IMR-90 (cell line): Measurements from ENCODE around the gene NADK2. TPM values are rescaled to one million over a fixed set of nuclear protein-coding genes. Genes with fewer than 3 reads are reported as not detected.

Experiments
- ATAC-seq: fragments of 200-7000 bp; cut with Tn5 transposase; 2 replicates; pipeline ENCODE4 v1.9.1; 2020; ENCODE audit warnings: low read depth, mild to moderate bottlenecking, moderate library complexity
- BruUV-seq: library from RNA; stranded (reverse); fragments of 400-500 nt; replicated peaks from 2 replicates; lab custom pipeline; 2021; lab: Mats Ljungman, UMichigan
- CTCF ChIA-PET: fragments of 300-600 bp; formaldehyde crosslinking; extraction: SDS; loops from one replicate; lab custom pipeline; 2021; ENCODE audit warnings: antibody characterized with exemption; lab: Yijun Ruan, JAX
- POLR2A ChIA-PET: fragments of 300-600 bp; sonication (Branson Sonifier 250); formaldehyde crosslinking; loops from one replicate; lab custom pipeline; 2022; ENCODE audit warnings: antibody characterized with exemption; ENCODE audit not compliant: unreplicated experiment; lab: Charles Lee
- DNase-seq: peaks from one replicate; pipeline ENCODE4 v3.0.0; 2013
- H2AFZ ChIP-seq: replicated peaks from 2 replicates; pipeline ENCODE3; 2013; ENCODE audit warnings: low read length, mild to moderate bottlenecking; ENCODE audit not compliant: poor library complexity
- H2AK5ac ChIP-seq: 2 replicates; pipeline ENCODE4 v1.6.1; 2013; ENCODE audit warnings: low read depth, low read length, inconsistent platforms
- H2AK9ac ChIP-seq: replicated peaks from 2 replicates; pipeline ENCODE3; 2013; ENCODE audit warnings: mild to moderate bottlenecking, low read depth, low read length, moderate library complexity; ENCODE audit not compliant: poor library complexity
- H2BK120ac ChIP-seq: 2 replicates; pipeline ENCODE4 v1.6.1; 2013; ENCODE audit warnings: low read depth, low read length, inconsistent platforms
- H2BK15ac ChIP-seq: 3 replicates; pipeline ENCODE4 v1.6.1; 2013; ENCODE audit warnings: low read depth, low read length, inconsistent platforms
- H2BK20ac ChIP-seq: 2 replicates; pipeline ENCODE4 v1.6.1; 2013; ENCODE audit warnings: low read depth, mild to moderate bottlenecking, inconsistent platforms, low read length, moderate library complexity
- H2BK5ac ChIP-seq: 2 replicates; pipeline ENCODE4 v1.6.1; 2013; ENCODE audit warnings: mild to moderate bottlenecking, low read depth, low read length, inconsistent platforms; ENCODE audit not compliant: poor library complexity, severe bottlenecking
- H3K14ac ChIP-seq: replicated peaks from 2 replicates; pipeline ENCODE4 v1.6.1; 2013; ENCODE audit warnings: low read depth, low read length, inconsistent platforms
- H3K18ac ChIP-seq: 2 replicates; pipeline ENCODE4 v1.6.1; 2013; ENCODE audit warnings: low read depth, low read length, control low read depth
- H3K23ac ChIP-seq: 2 replicates; pipeline ENCODE4 v1.6.1; 2013; ENCODE audit warnings: low read depth, low read length, inconsistent platforms
- H3K27ac ChIP-seq: 2 replicates; pipeline ENCODE4 v1.5.1; 2013; ENCODE audit warnings: mild to moderate bottlenecking, control low read depth, low read length; ENCODE audit not compliant: insufficient read depth
- H3K27me3 ChIP-seq: 2 replicates; pipeline ENCODE4 v1.6.1; 2013; ENCODE audit warnings: low read length; ENCODE audit not compliant: control insufficient read depth, insufficient read depth
- H3K36me3 ChIP-seq: 2 replicates; pipeline ENCODE4 v1.6.1; 2013; ENCODE audit warnings: low read length, mixed read lengths; ENCODE audit not compliant: control insufficient read depth, insufficient read depth
- H3K4ac ChIP-seq: 2 replicates; pipeline ENCODE4 v1.6.1; 2013; ENCODE audit warnings: low read depth, low read length, inconsistent platforms
- H3K4me1 ChIP-seq: 2 replicates; pipeline ENCODE4 v1.6.1; 2013; ENCODE audit warnings: low read length, mixed read lengths; ENCODE audit not compliant: control insufficient read depth, insufficient read depth
- H3K4me2 ChIP-seq: 2 replicates; pipeline ENCODE4 v1.6.1; 2013; ENCODE audit warnings: low read depth, mild to moderate bottlenecking, control low read depth, low read length, moderate library complexity
- H3K4me3 ChIP-seq: 2 replicates; pipeline ENCODE4 v1.5.1; 2013; ENCODE audit warnings: low read depth, mild to moderate bottlenecking, control low read depth, low read length, moderate library complexity; ENCODE audit not compliant: insufficient read depth
- H3K56ac ChIP-seq: 2 replicates; pipeline ENCODE4 v1.6.1; 2013; ENCODE audit warnings: low read length, inconsistent platforms; ENCODE audit not compliant: insufficient read depth; ENCODE audit errors: extremely low read depth
- H3K79me1 ChIP-seq, 2 experiments: 2 replicates each; pipeline ENCODE4 v1.6.1; 2013; ENCODE audit warnings: low read length in 2 of 2, inconsistent platforms in 1 of 2, low read depth in 1 of 2
- H3K9ac ChIP-seq: 2 replicates; pipeline ENCODE4 v1.6.1; 2013; ENCODE audit warnings: low read depth, low read length, control low read depth
- H3K9me1 ChIP-seq: 2 replicates; pipeline ENCODE4 v1.6.1; 2013; ENCODE audit warnings: low read length, inconsistent platforms; ENCODE audit not compliant: insufficient read depth
- H3K9me3 ChIP-seq: 2 replicates; pipeline ENCODE4 v1.6.1; 2013; ENCODE audit warnings: low read length; ENCODE audit not compliant: control insufficient read depth, insufficient read depth
- H4K20me1 ChIP-seq: 2 replicates; pipeline ENCODE4 v1.6.1; 2013; ENCODE audit warnings: low read length, inconsistent platforms; ENCODE audit not compliant: insufficient read depth
- H4K5ac ChIP-seq: 2 replicates; pipeline ENCODE4 v1.6.1; 2013; ENCODE audit warnings: mild to moderate bottlenecking, low read depth, low read length, control low read depth
- H4K8ac ChIP-seq, 2 experiments: 2 replicates each; pipeline ENCODE4 v1.6.1; 2013; ENCODE audit warnings: low read depth in 2 of 2, low read length in 2 of 2, control low read depth in 1 of 2, inconsistent platforms in 1 of 2
- H4K91ac ChIP-seq: 2 replicates; pipeline ENCODE4 v1.6.1; 2013; ENCODE audit warnings: low read depth, low read length, inconsistent platforms; ENCODE audit not compliant: insufficient read depth
- MXI1 ChIP-seq: IDR thresholded peaks from 2 replicates; pipeline ENCODE4 v1.6.1; 2012; ENCODE audit warnings: low read depth, mild to moderate bottlenecking, low read length, moderate library complexity, borderline replicate concordance
- NFE2L2 ChIP-seq: fragments of 150-350 bp; IDR thresholded peaks from 2 replicates; pipeline ENCODE4 v1.6.1; 2016; ENCODE audit warnings: low read depth, mild to moderate bottlenecking, low read length
- RAD21 ChIP-seq: IDR thresholded peaks from 2 replicates; pipeline ENCODE4 v1.6.1; 2012; ENCODE audit warnings: low read length, improper control_type of control experiment
- SMC3 ChIP-seq: fragments of 150-350 bp; IDR thresholded peaks from 2 replicates; pipeline ENCODE4 v1.6.1; 2016; ENCODE audit warnings: low read depth, mild to moderate bottlenecking, antibody characterized with exemption, low read length, moderate library complexity
- WGBS, 2 experiments: methylation state at CpG; one replicate each; pipeline versions ENCODE4 v1.1.5 to v1.1.7; 2013; ENCODE audit warnings: missing lambda C conversion rate in 2 of 2; ENCODE audit not compliant: insufficient read length in 1 of 2; ENCODE audit errors: extremely low coverage in 2 of 2; 5-methylcytosine and 5-hydroxymethylcytosine counted together
- dilution Hi-C: fragments of 300-500 bp; cut with HindIII; formaldehyde crosslinking; loops from one replicate; pipeline ENCODE4 v1.14.3; 2018; ENCODE audit warnings: low sequenced_read_pairs; ENCODE audit not compliant: unreplicated experiment
- in situ Hi-C: fragments of 300-500 bp; cut with MboI; formaldehyde crosslinking; loops from 3 replicates; pipeline ENCODE4 v1.14.3; 2019; ENCODE audit warnings: low sequenced_read_pairs, inconsistent platforms, mixed read lengths
- intact Hi-C: fragments of 100-400 bp; cut with micrococcal nuclease; formaldehyde crosslinking; loops from 2 replicates; pipeline ENCODE4 v1.10.0; 2022
- polyA plus RNA-seq, 3 experiments: library from polyadenylated mRNA; depleted of rRNA; stranded (reverse); fragments of >200 nt; gene quantifications; 2 replicates each; pipeline ENCODE4 v1.2.3, GENCODE V29; 2012; ENCODE audit warnings: low replicate concordance in 1 of 3
- total RNA-seq: library from RNA; depleted of rRNA; stranded (reverse); fragments of >200 nt; gene quantifications from 2 replicates; pipeline ENCODE4 v1.2.3, GENCODE V29; 2012
- TF ChIP-seq, protein P1 (sequence below): conservative IDR thresholded peaks from 2 replicates; pipeline ENCODE4 v1.5.1; 2012; ENCODE audit warnings: mild to moderate bottlenecking, low read depth, low read length, improper control_type of control experiment

NADK2 gene
- total and polyA plus RNA-seq, 2 of the 4 experiments (the other 2 are of a cell fraction) = 7.4 to 17.4 TPM

DNA sequence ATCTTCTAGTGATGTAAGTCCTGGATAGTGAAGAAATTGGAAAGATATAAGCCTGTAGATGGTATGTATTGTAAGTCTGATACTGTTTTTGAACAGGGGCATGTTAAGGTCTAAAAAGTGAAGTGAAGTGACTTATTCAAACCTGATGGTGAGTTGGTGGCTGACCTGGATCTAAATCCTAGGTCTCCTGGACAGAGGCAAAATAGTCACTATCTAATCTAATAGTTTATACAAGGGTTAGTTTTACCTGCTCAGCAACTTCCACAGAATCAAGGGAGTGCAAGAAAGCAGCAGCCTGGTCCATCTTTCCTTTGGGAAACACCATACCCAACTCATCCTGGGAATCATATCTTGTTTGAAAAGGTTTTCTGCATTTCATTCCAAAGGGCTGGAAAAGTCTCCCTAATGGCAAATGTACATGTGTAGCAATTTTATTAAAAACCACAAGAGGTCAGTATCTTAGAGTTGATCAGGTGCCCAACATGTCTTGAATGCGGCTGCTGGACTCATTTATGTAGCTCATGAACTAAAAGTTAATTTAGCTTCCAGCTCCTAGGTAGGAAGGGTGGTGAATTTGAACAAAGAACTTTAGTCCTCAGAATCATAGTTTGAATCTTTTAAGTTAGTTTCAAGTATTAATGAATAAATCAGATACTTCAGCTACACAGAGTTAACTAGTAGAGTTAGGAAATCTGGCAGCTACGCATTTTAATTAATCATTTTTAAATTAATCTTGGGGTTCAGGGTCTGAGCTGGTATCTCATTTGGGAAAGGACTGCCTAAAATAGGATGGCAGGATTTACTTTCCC is 63.8 kb downstream of the NADK2 start:
- Histone ChIP-seq H2BK120ac (no peak overlapping the region), H3K4me2 (no peak overlapping the region), H3K4me1 (0 out of 2 replicates have a peak, but pooled peaks cover 5% of the 10 kb centered on the region), H3K56ac (no peak overlapping the region), H4K8ac (no peak overlapping the region), H2AFZ (no peak overlapping the region), H3K27ac (no peak overlapping the region), H3K4me3 (no peak overlapping the region), H4K5ac (no peak overlapping the region), H3K9ac (no peak overlapping the region), H4K91ac (no peak overlapping the region), H2AK9ac (no peak overlapping the region), H3K36me3 (peaks cover 19% of the 10 kb centered on the region), H2BK15ac (no peak overlapping the region), H2BK5ac (no peak overlapping the region), H2AK5ac (no peak overlapping the region), H3K27me3 (no peaks in the 10 kb centered on the region), H3K14ac (no peak overlapping the region), H3K18ac (no peak overlapping the region), H3K23ac (no peak overlapping the region), H3K79me1 (peaks cover 3 to 7% of the 10 kb centered on the region in 2 experiments; a peak in 2 of 4 replicates), H3K9me3 (no peaks in the 10 kb centered on the region), H3K9me1 (peaks cover 5% of the 10 kb centered on the region; the same call in 1 of the 2 replicates), H4K20me1 (no peaks in the 10 kb centered on the region), H2BK20ac (no peak overlapping the region), H3K4ac (no peak overlapping the region)
- CTCF ChIA-PET = interaction anchor here (0.7 to 1.5 kb wide), 12 partner anchors 13 to 518 kb away, joined by 3 to 9 read pairs (median 4); no protein-coding TSS in a partner anchor
- in situ Hi-C loops (loop anchor here (10.0 kb wide), 1 partner anchor 127 kb away; the partner anchor contains the start of gene RANBP3L), intact Hi-C loops (loop anchor here (1.0 to 10.0 kb wide), 5 partner anchors 19 to 517 kb away; no protein-coding TSS in a partner anchor), dilution Hi-C loops (no loop called here)
- TF ChIP-seq, protein P1, sequence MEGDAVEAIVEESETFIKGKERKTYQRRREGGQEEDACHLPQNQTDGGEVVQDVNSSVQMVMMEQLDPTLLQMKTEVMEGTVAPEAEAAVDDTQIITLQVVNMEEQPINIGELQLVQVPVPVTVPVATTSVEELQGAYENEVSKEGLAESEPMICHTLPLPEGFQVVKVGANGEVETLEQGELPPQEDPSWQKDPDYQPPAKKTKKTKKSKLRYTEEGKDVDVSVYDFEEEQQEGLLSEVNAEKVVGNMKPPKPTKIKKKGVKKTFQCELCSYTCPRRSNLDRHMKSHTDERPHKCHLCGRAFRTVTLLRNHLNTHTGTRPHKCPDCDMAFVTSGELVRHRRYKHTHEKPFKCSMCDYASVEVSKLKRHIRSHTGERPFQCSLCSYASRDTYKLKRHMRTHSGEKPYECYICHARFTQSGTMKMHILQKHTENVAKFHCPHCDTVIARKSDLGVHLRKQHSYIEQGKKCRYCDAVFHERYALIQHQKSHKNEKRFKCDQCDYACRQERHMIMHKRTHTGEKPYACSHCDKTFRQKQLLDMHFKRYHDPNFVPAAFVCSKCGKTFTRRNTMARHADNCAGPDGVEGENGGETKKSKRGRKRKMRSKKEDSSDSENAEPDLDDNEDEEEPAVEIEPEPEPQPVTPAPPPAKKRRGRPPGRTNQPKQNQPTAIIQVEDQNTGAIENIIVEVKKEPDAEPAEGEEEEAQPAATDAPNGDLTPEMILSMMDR = peak; percentile 63
- peak; percentile 52; the same call in 1 of the 2 replicates for TF ChIP-seq SMC3
- no peak for TF ChIP-seq NFE2L2
- peak; percentile 63 for TF ChIP-seq RAD21
- no peak for TF ChIP-seq MXI1
- DNase-seq = peak; percentile 65
- WGBS, 2 experiments = no CpG with 5 or more reads among the region's 2 CpGs
- POLR2A ChIA-PET = no interaction called here
- peak; percentile 77 for ATAC-seq
- no TSS peak for BruUV-seq
